Vagina (tissue), 2 donors: ENCODE measurements around the gene CAPN14. TPM values are rescaled to one million over a fixed set of nuclear protein-coding genes. Genes with fewer than 3 reads are reported as not detected.

Source experiments
- DNase-seq, 2 donors: peaks; one replicate each; pipeline ENCODE4 v3.0.0-alpha.2; 2017; ENCODE audit errors: extremely low spot score in 2 of 2
- H3K27ac ChIP-seq: fragments of 200-600 bp; sonication (generic); one replicate; pipeline ENCODE4 v1.5.1; 2019
- H3K27me3 ChIP-seq: fragments of 200-600 bp; sonication (generic); one replicate; pipeline ENCODE4 v1.5.1; 2019
- H3K36me3 ChIP-seq, 2 donors: fragments of 200-600 bp; sonication (generic); one replicate each; pipeline ENCODE4 v1.5.1; 2017 to 2019
- H3K4me1 ChIP-seq: fragments of 200-600 bp; sonication (generic); one replicate; pipeline ENCODE4 v1.5.1; 2019
- H3K4me3 ChIP-seq, 2 donors: fragments of 200-600 bp; sonication (generic); 1 replicate in 1 of 2; 2 replicates in 1 of 2; pipeline ENCODE4 v1.5.1; 2016 to 2019
- H3K9me3 ChIP-seq: fragments of 200-600 bp; sonication (generic); one replicate; pipeline ENCODE4 v1.5.1; 2019
- CTCF ChIP-seq, 3 experiments: fragments of 450-650 bp in 2 of 3; fragments of 200-600 bp in 1 of 3; sonication (generic) in 1 of 3; IDR thresholded peaks; one replicate each; pipeline ENCODE4 v1.5.1; 2017 to 2019; ENCODE audit warnings: antibody characterized with exemption in 3 of 3, mild to moderate bottlenecking in 2 of 3, moderate library complexity in 2 of 3
- POLR2A ChIP-seq, 2 donors: fragments of 450-650 bp; IDR thresholded peaks; one replicate each; pipeline ENCODE4 v1.6.1; 2017; ENCODE audit warnings: antibody characterized with exemption in 2 of 2, mild to moderate bottlenecking in 2 of 2, moderate library complexity in 2 of 2
- POLR2AphosphoS5 ChIP-seq, 2 donors: sonication (generic); formaldehyde crosslinking; IDR thresholded peaks; one replicate each; pipeline ENCODE4 v1.9.0; 2017; ENCODE audit warnings: antibody characterized with exemption in 2 of 2, mild to moderate bottlenecking in 2 of 2, low read depth in 1 of 2; ENCODE audit not compliant: insufficient read depth in 1 of 2
- intact Hi-C: fragments of 100-400 bp; cut with DNase I; formaldehyde crosslinking; loops from one replicate; pipeline ENCODE4 v1.15.1; 2023
- total RNA-seq: library from RNA; depleted of rRNA; stranded (reverse); fragments of >200 nt; gene quantifications from one replicate; pipeline ENCODE4 v1.2.3, GENCODE V29; 2016

Gene CAPN14
- total RNA-seq, 1 donor from 2014 or later: 4.7 TPM

- H3K4me3 ChIP-seq: no peak overlapping the region
- H3K36me3 ChIP-seq: no peaks in the 10 kb centered on the region
- H3K27me3 ChIP-seq: no peaks in the 10 kb centered on the region
- H3K4me1 ChIP-seq: no peaks in the 10 kb centered on the region
- TF ChIP-seq POLR2A (IDR thresholded peaks at IDR 0.05) (no peak), POLR2AphosphoS5 (IDR thresholded peaks at IDR 0.05; ENCODE audit: insufficient read depth in 1 of 2, low read depth in 1 of 2) (no peak), CTCF (IDR thresholded peaks at IDR 0.05) (no peak)
- peak in 1 of 2 donors; percentile 47 for DNase-seq
- no peak overlapping the region for H3K27ac ChIP-seq
- intact Hi-C loops: no loop called here
- H3K9me3 ChIP-seq: no peaks in the 10 kb centered on the region
Measured at GRCh38 chr2:31212659-31213600, 4.4 kb downstream of the CAPN14 start.

- Histone ChIP-seq H3K27ac (no peak overlapping the region), H3K27me3 (no peaks in the 10 kb centered on the region), H3K9me3 (no peaks in the 10 kb centered on the region), H3K36me3 (no peaks in the 10 kb centered on the region), H3K4me1 (no peaks in the 10 kb centered on the region), H3K4me3 (no peak overlapping the region)
- intact Hi-C loops: no loop called here
- peak in 1 of 2 donors; percentile 52 for DNase-seq
- TF ChIP-seq POLR2A (IDR thresholded peaks at IDR 0.05): no peak
- TF ChIP-seq CTCF (IDR thresholded peaks at IDR 0.05): no peak
- no peak for TF ChIP-seq POLR2AphosphoS5 (IDR thresholded peaks at IDR 0.05; ENCODE audit: insufficient read depth in 1 of 2, low read depth in 1 of 2)
Measured at GRCh38 chr2:31208240-31208639, 9.1 kb downstream of the CAPN14 start.

GRCh38 chr2:31207790-31208189, 9.5 kb downstream of the CAPN14 start:
- Histone ChIP-seq H3K9me3 (no peaks in the 10 kb centered on the region), H3K4me1 (no peaks in the 10 kb centered on the region), H3K27ac (no peak overlapping the region), H3K27me3 (no peaks in the 10 kb centered on the region), H3K36me3 (no peaks in the 10 kb centered on the region), H3K4me3 (no peak overlapping the region)
- TF ChIP-seq CTCF (IDR thresholded peaks at IDR 0.05) (no peak), POLR2A (IDR thresholded peaks at IDR 0.05) (no peak), POLR2AphosphoS5 (IDR thresholded peaks at IDR 0.05; ENCODE audit: insufficient read depth in 1 of 2, low read depth in 1 of 2) (no peak)
- intact Hi-C loops: no loop called here
- DNase-seq: no peak

GRCh38 chr2:31205613-31206012, 11.7 kb downstream of the CAPN14 start:
- H3K27me3 ChIP-seq: no peaks in the 10 kb centered on the region
- H3K4me3 ChIP-seq: no peak overlapping the region
- no peak for TF ChIP-seq CTCF (IDR thresholded peaks at IDR 0.05)
- TF ChIP-seq POLR2AphosphoS5 (IDR thresholded peaks at IDR 0.05; ENCODE audit: insufficient read depth in 1 of 2, low read depth in 1 of 2): no peak
- no peak for TF ChIP-seq POLR2A (IDR thresholded peaks at IDR 0.05)
- intact Hi-C loops: no loop called here
- H3K9me3 ChIP-seq: no peaks in the 10 kb centered on the region
- no peaks in the 10 kb centered on the region for H3K36me3 ChIP-seq
- DNase-seq: peak in 1 of 2 donors; percentile 56
- no peak overlapping the region for H3K27ac ChIP-seq
- no peaks in the 10 kb centered on the region for H3K4me1 ChIP-seq

GRCh38 chr2:31205186-31205585, 12.1 kb downstream of the CAPN14 start:
- no peak overlapping the region for H3K4me3 ChIP-seq
- no peaks in the 10 kb centered on the region for H3K9me3 ChIP-seq
- H3K4me1 ChIP-seq: no peaks in the 10 kb centered on the region
- TF ChIP-seq POLR2A (IDR thresholded peaks at IDR 0.05) (no peak), CTCF (IDR thresholded peaks at IDR 0.05) (no peak), POLR2AphosphoS5 (IDR thresholded peaks at IDR 0.05; ENCODE audit: insufficient read depth in 1 of 2, low read depth in 1 of 2) (no peak)
- DNase-seq: no peak
- no peak overlapping the region for H3K27ac ChIP-seq
- H3K27me3 ChIP-seq: no peaks in the 10 kb centered on the region
- H3K36me3 ChIP-seq: no peaks in the 10 kb centered on the region
- intact Hi-C loops: no loop called here
